GM19328 (cell line): ENCODE data around the gene BCKDK.
"Not testable (repeated sequence)": the region's sequence is repeated elsewhere in the genome, so short reads cannot be mapped to it uniquely, and the experiment has no call there.

Experiments used
- ATAC-seq: cut with Tn5 transposase; IDR thresholded peaks from one replicate; pipeline ENCODE4 v1.9.1; 2021; ENCODE audit warnings: mild to moderate bottlenecking, moderate library complexity; ENCODE audit not compliant: unreplicated experiment

BCKDK gene

GRCh38 chr16:31141071-31141469 lies 32.9 kb downstream of the BCKDK start:
- not testable (repeated sequence) for ATAC-seq

- no peak for ATAC-seq
Measured at GRCh38 chr16:31141489-31142108, 33.4 kb downstream of the BCKDK start.

GRCh38 chr16:31142109-31143010 lies 34.2 kb downstream of the BCKDK start:
- ATAC-seq, result peak; percentile 84

- no peak for ATAC-seq
Measured at GRCh38 chr16:31143011-31143693, 35.0 kb downstream of the BCKDK start.

- ATAC-seq, result no peak
Measured at GRCh38 chr16:31143694-31144148, 35.5 kb downstream of the BCKDK start.

GRCh38 chr16:31144418-31144817 lies 36.2 kb downstream of the BCKDK start:
- ATAC-seq, result not testable (repeated sequence)

- no peak for ATAC-seq
Measured at GRCh38 chr16:31145398-31145990, 37.3 kb downstream of the BCKDK start.

- ATAC-seq, result no peak
Measured at GRCh38 chr16:31147574-31147973, 39.4 kb downstream of the BCKDK start.

GRCh38 chr16:31148281-31148728 lies 40.1 kb downstream of the BCKDK start:
- ATAC-seq, result no peak

- ATAC-seq, result no peak
Measured at GRCh38 chr16:31148896-31149295, 40.7 kb downstream of the BCKDK start.

GRCh38 chr16:31149332-31149731 lies 41.1 kb downstream of the BCKDK start:
- no peak for ATAC-seq

- no peak for ATAC-seq
Measured at GRCh38 chr16:31149894-31150890, 42.0 kb downstream of the BCKDK start, which contains the start of gene PRSS36. Gene PRSS36 (minus strand): TSS chr16:31150066. CDS start chr16:31150035, 31 bp downstream.

GRCh38 chr16:31150976-31151375 lies 42.8 kb downstream of the BCKDK start:
- ATAC-seq, result not testable (repeated sequence)

GRCh38 chr16:31157136-31157535 lies 49.0 kb downstream of the BCKDK start:
- ATAC-seq, result no peak
